Thyroid gland (tissue), 4 donors: Measurements from ENCODE around the gene ARHGAP4. TPM values are rescaled to one million over a fixed set of nuclear protein-coding genes. Genes with fewer than 3 reads are reported as not detected.

Experiments
- DNase-seq, 2 donors: peaks; one replicate each; pipeline ENCODE4 v3.0.0-alpha.2; 2019
- H3K27ac ChIP-seq, 3 donors: fragments of 200-600 bp; sonication (generic); 1 replicate in 2 of 3; 2 replicates in 1 of 3; pipeline ENCODE4 v1.5.1; 2016 to 2019; ENCODE audit warnings: mild to moderate bottlenecking in 1 of 3, moderate library complexity in 1 of 3
- H3K27me3 ChIP-seq: fragments of 200-600 bp; sonication (generic); one replicate; pipeline ENCODE4 v1.5.1; 2019
- H3K36me3 ChIP-seq, 2 donors: fragments of 200-600 bp; sonication (generic); one replicate each; pipeline ENCODE4 v1.5.1; 2016 to 2019
- H3K4me1 ChIP-seq, 2 donors: fragments of 200-600 bp; sonication (generic); one replicate each; pipeline ENCODE4 v1.5.1; 2017 to 2019
- H3K4me3 ChIP-seq, 3 donors: fragments of 200-600 bp; sonication (generic); replicated peaks in 1 of 3; 1 replicate in 2 of 3; 2 replicates in 1 of 3; pipeline ENCODE4 v1.5.1; 2016; ENCODE audit warnings: mild to moderate bottlenecking in 1 of 3
- H3K9me3 ChIP-seq: fragments of 200-600 bp; sonication (generic); one replicate; pipeline ENCODE4 v1.5.1; 2017
- CTCF ChIP-seq, 6 experiments: fragments of 200-600 bp in 3 of 6; fragments of 450-650 bp in 3 of 6; sonication (generic) in 3 of 6; IDR thresholded peaks; one replicate each; pipeline ENCODE4 v1.5.1; 2016 to 2019; ENCODE audit warnings: antibody characterized with exemption in 6 of 6, mild to moderate bottlenecking in 2 of 6, inconsistent platforms in 1 of 6, moderate library complexity in 1 of 6
- POLR2A ChIP-seq, 2 donors: fragments of 450-650 bp; IDR thresholded peaks; one replicate each; pipeline ENCODE4 v1.6.1; 2017; ENCODE audit warnings: antibody characterized with exemption in 2 of 2, mild to moderate bottlenecking in 2 of 2, moderate library complexity in 1 of 2
- WGBS, 2 donors: methylation state at CpG; one replicate each; pipeline ENCODE4 v1.1.5; 2017; 5-methylcytosine and 5-hydroxymethylcytosine counted together
- intact Hi-C: fragments of 100-400 bp; cut with DNase I; formaldehyde crosslinking; loops from one replicate; pipeline ENCODE4 v1.15.1; 2023
- total RNA-seq, 4 donors: library from RNA; depleted of rRNA; stranded (reverse); fragments of >200 nt; gene quantifications; one replicate each; pipeline ENCODE4 v1.2.3, GENCODE V29; 2016

The ARHGAP4 gene
- total RNA-seq, 4 donors from 2014 or later = 6.5 to 37.0 (median 12.2) TPM

GRCh38 chrX:153906126-153906917 is 19.7 kb downstream of the ARHGAP4 start:
- Histone ChIP-seq H3K27me3 (no peaks in the 10 kb centered on the region), H3K36me3 (no peaks in the 10 kb centered on the region), H3K4me3 (no peak overlapping the region), H3K27ac (no peak overlapping the region), H3K4me1 (no peaks in the 10 kb centered on the region), H3K9me3 (no peaks in the 10 kb centered on the region)
- TF ChIP-seq POLR2A (IDR thresholded peaks at IDR 0.05) (no peak), CTCF (IDR thresholded peaks at IDR 0.05) (no peak)
- intact Hi-C loops = no loop called here
- no peak for DNase-seq
- WGBS, 2 donors = 100% methylated on average over 1 of the region's 27 CpGs; no CpG with 5 or more reads in 1 of the 2 donors

GRCh38 chrX:153905481-153906095 is 20.5 kb downstream of the ARHGAP4 start:
- 87 to 89% methylated on average over 9 to 13 of the region's 32 CpGs for WGBS, 2 donors
- no peak for DNase-seq
- intact Hi-C loops = no loop called here
- Histone ChIP-seq H3K4me1 (no peaks in the 10 kb centered on the region), H3K27me3 (no peaks in the 10 kb centered on the region), H3K9me3 (no peaks in the 10 kb centered on the region), H3K36me3 (no peaks in the 10 kb centered on the region), H3K4me3 (no peak overlapping the region), H3K27ac (no peak overlapping the region)
- TF ChIP-seq CTCF (IDR thresholded peaks at IDR 0.05) = no peak
- no peak for TF ChIP-seq POLR2A (IDR thresholded peaks at IDR 0.05)

GRCh38 chrX:153903991-153904957 is 21.8 kb downstream of the ARHGAP4 start, which contains the start of gene AVPR2:
Gene AVPR2, plus strand, starts transcription at chrX:153904673. Its CDS starts 473 bp downstream, at chrX:153905146.
- intact Hi-C loops = no loop called here
- Histone ChIP-seq H3K36me3 (no peaks in the 10 kb centered on the region), H3K4me1 (no peaks in the 10 kb centered on the region), H3K4me3 (no peak within 1 kb of the TSS), H3K27ac (no peak within 1 kb of the TSS), H3K27me3 (no peaks in the 10 kb centered on the region), H3K9me3 (no peaks in the 10 kb centered on the region)
- no peak for TF ChIP-seq CTCF (IDR thresholded peaks at IDR 0.05)
- no peak for TF ChIP-seq POLR2A (IDR thresholded peaks at IDR 0.05)
- 46 to 65% methylated on average over 5 to 10 of the region's 26 CpGs for WGBS, 2 donors
- DNase-seq = no peak

GRCh38 chrX:153903238-153903980 is 22.7 kb downstream of the ARHGAP4 start:
- no peak overlapping the region for H3K27ac ChIP-seq
- WGBS, 2 donors = 66 to 83% methylated on average over 9 to 11 of the region's 18 CpGs

More at GRCh38 chrX:153903238-153903980, 22.7 kb downstream of the ARHGAP4 start:
- intact Hi-C loops = no loop called here
- Histone ChIP-seq H3K9me3 (no peaks in the 10 kb centered on the region), H3K4me3 (no peak overlapping the region), H3K4me1 (no peaks in the 10 kb centered on the region), H3K36me3 (no peaks in the 10 kb centered on the region), H3K27me3 (no peaks in the 10 kb centered on the region)
- DNase-seq = no peak
- no peak for TF ChIP-seq CTCF (IDR thresholded peaks at IDR 0.05)
- no peak for TF ChIP-seq POLR2A (IDR thresholded peaks at IDR 0.05)
